SIG-M5 treated with dmso at 0.1 percent for 504 hours (cell line): ENCODE data around the gene UBAP1L.
A peak's percentile ranks its signal among the peaks of the same experiment; 100 is the strongest.
"Not testable (repeated sequence)": the region's sequence is repeated elsewhere in the genome, so short reads cannot be mapped to it uniquely, and the experiment has no call there.

ENCODE experiments used
- DNase-seq: peaks from one replicate; lab custom pipeline; 2025; ENCODE audit not compliant: unreplicated experiment; lab: John Stamatoyannopoulos, UW

The UBAP1L gene

DNA sequence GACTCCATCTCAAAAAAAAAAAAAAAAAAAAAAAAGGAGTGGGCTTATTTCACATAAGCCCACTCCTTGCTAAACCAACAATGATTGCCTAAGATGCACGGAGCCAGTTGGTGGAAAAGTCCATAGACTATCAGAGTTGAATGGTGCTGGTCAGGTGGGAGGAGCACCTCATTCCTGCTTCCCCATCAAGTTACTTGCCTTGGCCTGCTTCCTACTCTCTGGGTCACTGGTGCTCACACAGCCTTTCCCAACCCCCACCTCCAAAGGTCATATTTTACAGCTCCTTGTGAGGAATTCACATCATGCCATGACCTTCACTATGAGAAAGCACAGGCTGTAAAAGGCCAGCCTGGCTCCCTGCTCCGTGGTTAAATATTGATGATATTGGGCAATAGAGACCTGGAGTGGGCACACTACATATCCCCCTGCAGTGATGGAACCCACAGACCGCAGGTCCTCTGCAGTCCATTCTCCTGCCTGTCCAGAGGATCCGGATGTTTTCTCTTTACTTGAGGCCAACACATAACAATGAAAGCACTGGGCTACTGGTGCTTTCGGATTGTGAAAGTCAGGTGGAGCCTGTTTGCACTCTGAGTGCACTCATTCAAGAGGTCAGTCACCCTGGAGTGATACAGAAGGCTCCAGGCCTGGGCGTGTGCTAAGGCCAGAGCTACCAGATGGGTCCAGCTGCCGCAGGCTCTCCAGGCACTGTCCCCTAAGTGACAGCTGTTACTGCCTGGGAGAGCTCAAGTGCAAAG, 70.1 kb downstream of the UBAP1L start, which contains the start of gene SLC51B:
Gene SLC51B (plus strand): TSS at position 664 of the 758 bp plus-strand sequence. CDS start 4,618 bp downstream, outside the sequence.
- peak; percentile 6 for DNase-seq

DNA sequence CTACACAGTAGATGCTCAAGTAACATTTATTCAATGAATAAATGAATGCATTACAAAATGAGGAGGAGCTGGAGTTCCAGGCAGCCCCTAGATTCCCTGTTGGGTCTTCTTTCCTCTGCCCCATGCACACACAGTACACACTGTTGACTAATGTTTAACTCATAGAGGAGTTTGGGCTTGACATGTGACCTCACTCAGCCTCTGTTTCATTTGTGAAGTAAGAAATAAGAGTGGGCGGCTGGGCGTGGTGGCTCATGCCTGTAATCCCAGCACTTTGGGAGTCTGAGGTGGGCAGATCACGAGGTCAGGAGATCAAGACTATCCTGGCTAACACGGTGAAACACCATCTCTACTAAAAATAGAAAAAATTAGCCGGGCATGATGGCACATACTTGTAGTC, 70.8 kb downstream of the UBAP1L start:
- DNase-seq: not testable (repeated sequence)

DNA sequence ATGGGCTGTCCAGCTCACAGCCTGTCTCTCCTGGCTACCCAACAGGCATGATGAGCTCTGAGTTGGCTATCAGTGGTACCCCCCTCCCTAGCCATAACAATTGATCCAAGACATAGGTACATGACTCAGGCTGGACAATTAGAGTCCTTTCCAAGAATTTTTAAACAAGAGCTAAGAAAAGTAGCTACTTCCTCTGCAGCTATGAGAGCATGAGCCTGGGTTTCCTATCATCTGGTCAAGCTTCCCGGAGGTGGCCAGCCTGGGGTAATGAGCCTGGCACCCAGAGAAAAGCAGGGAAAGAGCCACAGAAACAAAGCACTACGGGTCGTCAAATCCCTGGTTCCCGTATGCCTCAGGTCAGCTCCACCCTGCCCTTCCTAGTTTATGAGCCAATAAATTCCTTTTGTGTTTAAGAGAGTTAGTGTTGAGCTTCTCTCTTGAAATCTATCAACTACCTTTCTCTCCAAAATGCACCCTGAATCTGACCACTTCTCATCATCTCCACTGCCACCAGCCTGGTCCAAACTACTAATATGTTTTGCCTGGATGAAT, 72.1 kb downstream of the UBAP1L start:
- no peak for DNase-seq
